Central memory CD8-positive, alpha-beta T cell (primary cell): ENCODE measurements around the gene SPOPL.

Source experiments
- ATAC-seq: fragments of 150-1000 bp; cut with Tn5 transposase; replicated peaks from 2 replicates; pipeline ENCODE4 v1.10.0; 2022; ENCODE audit warnings: mild to moderate bottlenecking, moderate FRiP score, moderate number of reproducible peaks; ENCODE audit not compliant: poor library complexity, severe bottlenecking; ENCODE audit errors: extremely low read depth
- DNase-seq, 2 donors: peaks; one replicate each; pipeline ENCODE4 v3.0.0; 2021; ENCODE audit warnings: low spot score in 2 of 2
- H3K27ac Mint-ChIP-seq: one replicate; pipeline ENCODE4 v1.8.0; 2022; ENCODE audit warnings: low read depth, mild to moderate bottlenecking, moderate library complexity, mixed read lengths
- H3K27me3 Mint-ChIP-seq: one replicate; pipeline ENCODE4 v1.8.0; 2022; ENCODE audit warnings: mixed read lengths
- H3K36me3 Mint-ChIP-seq: one replicate; pipeline ENCODE4 v1.8.0; 2022; ENCODE audit warnings: mild to moderate bottlenecking, moderate library complexity, mixed read lengths; ENCODE audit not compliant: insufficient read depth
- H3K4me1 Mint-ChIP-seq: one replicate; pipeline ENCODE4 v1.8.0; 2022; ENCODE audit warnings: mixed read lengths
- H3K4me3 Mint-ChIP-seq: one replicate; pipeline ENCODE4 v1.8.0; 2022; ENCODE audit warnings: mild to moderate bottlenecking, moderate library complexity, mixed read lengths
- H3K9me3 Mint-ChIP-seq: one replicate; pipeline ENCODE4 v1.8.0; 2022; ENCODE audit warnings: mixed read lengths

Gene SPOPL

DNA sequence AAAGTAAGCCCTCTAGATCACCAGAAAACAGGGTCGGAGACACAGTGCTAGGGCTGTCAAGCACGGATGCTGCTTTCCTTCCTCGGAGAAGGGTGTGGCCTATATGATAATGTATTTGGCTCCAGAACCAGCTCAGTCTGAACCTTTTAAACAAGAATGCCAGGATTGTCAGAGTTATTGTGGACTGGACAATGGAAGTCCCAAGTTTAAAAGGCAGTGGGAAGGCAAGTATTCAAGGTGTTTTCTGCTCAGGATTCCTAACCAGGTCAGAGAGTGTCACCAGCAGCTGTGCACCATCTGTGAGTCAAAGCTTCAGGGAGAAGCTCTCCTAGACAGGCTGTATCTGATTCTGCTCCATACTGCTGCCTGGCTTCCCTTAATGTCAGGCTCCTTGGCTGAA lies 94.8 kb downstream of the SPOPL start:
- ATAC-seq = no peak
- Mint-ChIP-seq H3K4me3 (no peak overlapping the region), H3K27ac (no peak overlapping the region)

DNA sequence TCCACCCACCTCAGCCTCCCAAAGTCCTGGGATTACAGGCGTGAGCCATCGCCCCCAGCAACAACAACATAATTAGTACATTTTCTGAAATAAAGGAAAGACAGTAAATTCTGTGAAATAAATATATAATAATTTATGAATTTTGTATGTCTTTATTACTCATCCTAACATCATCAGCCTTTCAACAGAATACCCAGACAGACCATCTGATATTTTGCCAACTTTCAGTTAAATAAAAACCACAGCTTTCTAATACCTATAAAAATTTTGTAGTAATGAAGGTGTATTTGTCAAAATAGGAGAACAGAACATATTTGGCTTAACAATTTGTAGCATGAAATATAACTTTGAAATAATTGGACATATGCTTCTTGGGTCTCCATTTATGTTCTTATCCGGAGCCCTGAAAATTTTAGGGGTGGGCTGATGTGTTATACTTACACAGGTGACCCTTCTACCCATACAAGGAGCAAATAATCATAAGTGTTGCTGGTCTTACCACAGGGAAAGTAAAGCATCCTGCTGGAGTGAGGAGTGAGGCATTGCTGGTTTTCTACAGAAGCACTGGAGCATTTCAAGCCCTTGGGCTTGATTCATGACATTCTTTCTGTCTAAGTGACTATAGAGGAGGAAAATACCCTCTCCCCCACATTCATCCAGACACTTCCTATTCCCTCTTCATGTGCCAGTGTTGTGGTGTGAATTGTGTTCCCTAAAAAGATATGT lies 99.3 kb downstream of the SPOPL start:
- no peak for ATAC-seq
- DNase-seq = no peak
- Mint-ChIP-seq H3K27ac (no peak overlapping the region), H3K4me3 (no peak overlapping the region), H3K27me3 (no peaks in the 10 kb centered on the region), H3K4me1 (no peaks in the 10 kb centered on the region), H3K36me3 (peaks cover 3% of the 10 kb centered on the region), H3K9me3 (no peaks in the 10 kb centered on the region)

More for the DNA sequence above, 94.8 kb downstream of the SPOPL start:
- H3K4me1 Mint-ChIP-seq = no peaks in the 10 kb centered on the region
- peaks cover 4% of the 10 kb centered on the region for H3K36me3 Mint-ChIP-seq
- no peak for DNase-seq
- H3K27me3 Mint-ChIP-seq = no peaks in the 10 kb centered on the region
- H3K9me3 Mint-ChIP-seq = no peaks in the 10 kb centered on the region

DNA sequence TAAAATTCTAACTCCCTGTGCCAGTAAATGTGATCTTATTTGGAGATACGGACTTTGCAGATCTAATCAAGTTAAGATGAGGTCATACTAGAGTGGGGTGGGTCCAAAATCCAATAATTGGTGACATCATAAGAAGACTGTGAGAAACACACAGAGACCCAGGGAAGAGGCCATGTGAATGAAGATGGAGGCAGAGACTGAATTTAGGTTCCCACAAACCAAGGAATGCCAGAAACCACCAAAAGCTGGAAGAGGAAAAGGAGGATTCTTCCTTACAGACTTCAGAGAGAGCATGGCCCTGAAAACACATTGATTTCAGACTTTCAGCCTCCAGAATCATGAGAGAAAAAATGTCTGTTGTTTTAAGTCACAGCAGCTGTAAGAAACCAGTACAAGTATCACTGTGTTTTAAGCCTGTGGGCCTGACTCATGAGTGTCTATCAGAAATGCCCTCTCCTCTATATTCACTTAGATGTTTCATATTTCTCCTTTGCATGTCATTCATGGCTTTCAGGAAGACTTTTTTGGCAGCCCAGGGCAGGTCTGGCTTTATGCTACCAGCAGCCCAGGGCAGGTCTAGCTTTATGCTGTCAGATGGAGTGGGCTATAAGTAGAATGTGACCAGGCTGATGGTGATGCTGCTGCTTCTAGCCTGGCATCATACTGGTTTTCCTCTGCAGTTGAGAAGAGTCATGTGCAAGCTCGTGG lies 100.0 kb downstream of the SPOPL start:
- H3K36me3 Mint-ChIP-seq = peaks cover 5% of the 10 kb centered on the region
- H3K4me1 Mint-ChIP-seq = no peaks in the 10 kb centered on the region
- ATAC-seq = no peak
- H3K27ac Mint-ChIP-seq = no peak overlapping the region
- no peaks in the 10 kb centered on the region for H3K27me3 Mint-ChIP-seq
- H3K9me3 Mint-ChIP-seq = no peaks in the 10 kb centered on the region
- no peak for DNase-seq
- H3K4me3 Mint-ChIP-seq = no peak overlapping the region

DNA sequence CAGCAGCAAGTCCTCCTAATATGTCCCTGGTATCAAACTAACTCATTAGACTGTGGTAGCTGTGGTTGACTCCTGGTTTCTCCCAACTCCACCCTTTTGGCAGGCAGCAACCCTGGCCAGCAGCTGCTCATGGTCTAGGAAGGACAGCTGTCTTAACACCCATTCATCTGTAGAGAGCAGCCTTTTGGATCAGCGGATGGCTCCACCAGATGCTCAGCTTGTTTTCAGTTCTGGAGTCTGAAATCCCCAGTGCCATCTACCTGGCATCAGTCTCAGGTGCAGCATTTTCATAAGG lies 100.5 kb downstream of the SPOPL start:
- Mint-ChIP-seq H3K9me3 (no peaks in the 10 kb centered on the region), H3K27me3 (no peaks in the 10 kb centered on the region), H3K4me1 (no peaks in the 10 kb centered on the region), H3K4me3 (no peak overlapping the region), H3K36me3 (peaks cover 5% of the 10 kb centered on the region), H3K27ac (no peak overlapping the region)
- ATAC-seq (no peak), DNase-seq (no peak)

DNA sequence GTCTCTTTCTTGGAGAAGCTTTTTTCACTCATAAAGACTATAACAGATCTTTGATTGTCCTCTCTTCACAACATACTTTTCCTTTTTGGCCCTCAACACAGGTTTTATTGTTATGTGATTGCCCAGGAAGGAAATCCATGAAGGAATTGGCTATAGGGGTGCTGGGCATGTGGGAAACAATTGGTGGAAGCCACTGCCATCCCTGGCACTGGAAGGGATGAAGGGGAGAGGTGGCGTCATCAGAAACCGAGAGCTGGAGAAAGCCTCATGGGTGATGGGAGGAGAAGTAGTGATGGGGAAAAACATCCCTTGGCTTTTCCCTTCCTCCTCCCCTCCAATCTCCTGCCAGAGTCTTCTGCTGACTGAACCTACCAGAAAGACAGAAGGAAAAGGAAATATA lies 106.2 kb downstream of the SPOPL start:
- no peaks in the 10 kb centered on the region for H3K27me3 Mint-ChIP-seq
- no peaks in the 10 kb centered on the region for H3K4me1 Mint-ChIP-seq
- H3K9me3 Mint-ChIP-seq = no peaks in the 10 kb centered on the region
- H3K36me3 Mint-ChIP-seq = peaks cover 2% of the 10 kb centered on the region
- DNase-seq (no peak), ATAC-seq (no peak)
- H3K4me3 Mint-ChIP-seq = no peak overlapping the region
- no peak overlapping the region for H3K27ac Mint-ChIP-seq

DNA sequence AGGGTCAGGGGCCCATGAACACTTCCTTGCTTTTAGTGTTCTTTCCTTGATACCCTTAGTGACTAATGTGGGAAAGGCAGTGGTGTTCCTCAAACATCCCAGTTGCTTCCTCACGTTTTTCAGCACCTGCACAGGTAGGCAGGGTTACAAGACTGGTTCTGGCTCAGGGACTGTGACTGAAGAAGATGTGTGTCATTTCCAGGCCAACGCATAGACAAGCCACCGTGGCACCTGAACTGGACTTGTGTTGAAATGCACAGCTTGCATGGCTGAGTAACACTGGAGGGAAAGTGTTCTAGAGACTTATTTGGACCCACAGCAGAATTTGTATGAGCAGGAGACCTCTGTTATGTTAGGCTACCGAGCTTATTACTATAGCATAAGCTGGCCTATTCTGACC lies 107.9 kb downstream of the SPOPL start:
- H3K36me3 Mint-ChIP-seq = peaks cover 2% of the 10 kb centered on the region
- H3K27me3 Mint-ChIP-seq = no peaks in the 10 kb centered on the region
- no peak overlapping the region for H3K4me3 Mint-ChIP-seq
- H3K27ac Mint-ChIP-seq = no peak overlapping the region
- DNase-seq (no peak), ATAC-seq (no peak)
- no peaks in the 10 kb centered on the region for H3K9me3 Mint-ChIP-seq
- no peaks in the 10 kb centered on the region for H3K4me1 Mint-ChIP-seq

DNA sequence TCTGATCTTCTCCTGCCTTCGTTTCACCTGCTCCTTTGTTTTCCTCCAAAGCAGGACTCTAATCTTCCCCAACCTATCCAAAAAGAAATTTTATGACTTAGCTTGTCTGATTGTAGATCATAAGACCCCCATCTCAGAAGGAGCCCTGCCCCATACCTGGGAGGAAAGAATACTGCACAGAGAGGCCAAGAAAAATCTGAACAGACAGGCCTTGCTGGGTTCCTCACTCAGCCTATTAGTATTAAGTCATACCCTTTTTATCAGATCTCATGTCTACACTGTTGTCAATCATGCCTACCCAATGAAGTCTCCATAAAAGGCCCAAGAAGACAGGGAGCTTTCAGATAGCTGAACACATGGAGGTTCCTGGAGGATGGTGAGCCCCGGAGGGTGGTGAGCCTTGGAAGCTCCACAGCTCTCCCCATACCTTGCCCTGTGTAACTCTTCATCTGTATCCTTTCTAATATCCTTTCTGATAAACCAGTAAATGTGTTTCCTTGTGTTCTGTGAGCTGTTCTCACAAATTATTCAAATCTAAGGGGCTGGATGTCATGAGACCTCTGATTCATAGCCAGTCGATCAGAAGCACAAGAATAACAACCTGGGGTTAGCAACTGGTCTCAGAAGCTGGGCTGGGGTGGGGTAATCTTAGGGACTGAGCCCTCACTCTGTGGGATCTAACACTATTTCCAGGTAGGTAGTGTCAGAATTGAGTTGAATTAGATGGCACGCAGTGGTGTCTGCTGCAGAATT lies 108.8 kb downstream of the SPOPL start:
- no peak for DNase-seq
- no peaks in the 10 kb centered on the region for H3K4me1 Mint-ChIP-seq
- H3K36me3 Mint-ChIP-seq = peaks cover 2% of the 10 kb centered on the region
- no peaks in the 10 kb centered on the region for H3K27me3 Mint-ChIP-seq
- ATAC-seq = no peak
- H3K9me3 Mint-ChIP-seq = no peaks in the 10 kb centered on the region
- H3K4me3 Mint-ChIP-seq = no peak overlapping the region
- no peak overlapping the region for H3K27ac Mint-ChIP-seq

DNA sequence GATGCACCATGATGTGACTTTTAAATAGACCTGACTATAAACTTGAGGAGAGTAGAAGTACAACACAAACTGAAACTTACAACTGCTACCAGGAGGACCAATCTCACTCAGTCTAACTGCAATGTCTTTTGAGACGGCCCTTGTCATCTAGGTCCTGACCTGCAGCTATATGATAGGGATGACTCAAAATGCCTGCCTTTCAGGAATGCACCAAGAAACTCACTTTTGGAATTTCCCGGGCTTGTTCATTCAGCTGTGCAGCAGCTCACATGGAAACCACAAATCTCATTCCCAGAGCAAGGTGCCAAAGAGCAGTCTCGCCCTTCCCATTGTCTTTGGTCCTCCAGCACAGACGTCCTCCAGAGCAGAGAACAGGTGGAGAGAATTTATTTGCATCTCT lies 113.7 kb downstream of the SPOPL start:
- Mint-ChIP-seq H3K27ac (no peak overlapping the region), H3K4me3 (no peak overlapping the region), H3K9me3 (no peaks in the 10 kb centered on the region), H3K36me3 (no peaks in the 10 kb centered on the region), H3K4me1 (no peaks in the 10 kb centered on the region), H3K27me3 (peaks cover 32% of the 10 kb centered on the region)
- DNase-seq (no peak), ATAC-seq (no peak)

DNA sequence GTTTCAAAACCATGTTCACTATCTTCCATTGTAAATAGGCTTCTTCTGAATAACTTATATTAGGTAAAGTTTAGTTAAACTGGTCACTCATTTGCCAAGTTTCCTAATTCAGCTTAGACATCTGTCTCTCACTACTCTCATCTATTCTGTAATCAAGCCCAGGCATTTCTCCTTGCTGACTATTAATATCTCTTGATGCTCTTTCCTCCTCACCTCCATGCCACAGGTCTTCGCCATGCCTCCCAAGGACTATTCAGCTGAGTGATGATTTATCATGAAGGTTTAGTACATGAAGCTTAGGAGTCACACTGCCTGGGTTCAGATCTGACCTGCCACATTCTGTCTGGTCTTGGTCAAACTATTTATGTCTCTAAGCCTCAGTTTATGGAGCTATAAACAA lies 115.5 kb downstream of the SPOPL start:
- no peak overlapping the region for H3K4me3 Mint-ChIP-seq
- no peak overlapping the region for H3K27ac Mint-ChIP-seq
- peaks cover 5% of the 10 kb centered on the region for H3K9me3 Mint-ChIP-seq
- H3K36me3 Mint-ChIP-seq = no peaks in the 10 kb centered on the region
- no peaks in the 10 kb centered on the region for H3K4me1 Mint-ChIP-seq
- ATAC-seq (no peak), DNase-seq (no peak)
- peaks cover 44% of the 10 kb centered on the region for H3K27me3 Mint-ChIP-seq

DNA sequence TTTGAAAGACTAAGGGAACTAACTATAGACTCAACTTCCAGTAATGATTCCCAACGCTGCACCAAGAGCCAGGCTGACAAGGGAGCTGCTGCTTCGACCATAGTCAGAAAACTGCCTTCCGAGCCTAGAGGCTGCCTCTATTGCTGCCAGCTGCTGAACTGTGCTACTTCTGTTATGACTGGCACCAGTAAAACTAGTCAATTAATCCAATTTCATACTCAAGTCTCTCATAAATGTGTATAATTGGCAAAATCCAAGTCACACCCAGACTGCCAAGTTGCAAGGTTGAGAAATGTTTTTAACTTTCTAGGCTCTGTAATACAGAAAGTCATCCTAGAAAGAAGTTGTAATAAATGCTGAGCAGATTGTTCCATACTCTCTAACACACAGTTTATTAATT lies 117.4 kb downstream of the SPOPL start:
- H3K9me3 Mint-ChIP-seq = peaks cover 5% of the 10 kb centered on the region
- no peak for DNase-seq
- no peak overlapping the region for H3K4me3 Mint-ChIP-seq
- H3K27ac Mint-ChIP-seq = no peak overlapping the region
- H3K36me3 Mint-ChIP-seq = no peaks in the 10 kb centered on the region
- no peaks in the 10 kb centered on the region for H3K4me1 Mint-ChIP-seq
- no peak for ATAC-seq
- peaks cover 45% of the 10 kb centered on the region for H3K27me3 Mint-ChIP-seq

DNA sequence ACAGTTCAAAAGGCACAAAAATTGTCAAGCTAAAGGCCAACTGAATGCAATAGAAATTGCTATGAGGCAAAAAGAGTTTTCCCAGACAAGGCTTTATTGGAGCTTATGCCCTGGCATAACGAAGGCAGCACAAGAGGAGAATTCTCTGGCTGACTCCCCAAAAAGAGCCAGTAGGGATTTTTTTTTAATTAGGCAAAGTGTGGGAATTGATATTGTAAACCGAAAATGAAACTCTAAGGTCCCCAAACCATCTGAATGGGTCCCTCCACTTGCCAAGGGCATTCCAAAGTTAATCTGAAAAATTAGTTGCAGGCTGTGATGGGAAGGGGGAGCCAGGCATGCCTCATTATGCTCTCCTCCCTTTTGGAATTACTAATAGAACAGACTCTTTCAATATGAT lies 118.9 kb downstream of the SPOPL start:
- Mint-ChIP-seq H3K4me1 (no peaks in the 10 kb centered on the region), H3K4me3 (no peak overlapping the region), H3K27me3 (peaks cover 55% of the 10 kb centered on the region), H3K36me3 (no peaks in the 10 kb centered on the region), H3K27ac (no peak overlapping the region), H3K9me3 (peaks cover 5% of the 10 kb centered on the region)
- no peak for DNase-seq
- ATAC-seq = no peak

DNA sequence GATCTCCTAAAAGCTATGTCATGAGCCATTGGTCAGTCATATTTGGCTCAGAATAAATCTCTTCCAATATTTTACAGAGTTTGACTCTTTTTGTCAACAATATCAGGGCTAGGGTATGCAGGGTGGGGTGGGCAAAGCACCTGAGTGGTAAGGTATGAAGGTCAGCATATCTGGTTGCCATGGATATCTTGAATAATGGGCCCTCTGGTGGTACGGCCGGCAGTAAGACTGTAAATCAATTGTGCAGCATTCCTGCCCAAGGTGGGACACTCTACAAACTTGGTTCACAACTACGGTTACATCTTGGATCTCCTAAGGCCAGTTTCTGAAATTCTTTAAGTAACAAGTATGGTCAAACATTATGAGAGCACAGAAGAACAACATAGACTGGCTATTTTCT lies 119.6 kb downstream of the SPOPL start:
- DNase-seq = no peak
- no peak overlapping the region for H3K4me3 Mint-ChIP-seq
- H3K9me3 Mint-ChIP-seq = peaks cover 5% of the 10 kb centered on the region
- H3K27ac Mint-ChIP-seq = no peak overlapping the region
- H3K4me1 Mint-ChIP-seq = no peaks in the 10 kb centered on the region
- H3K27me3 Mint-ChIP-seq = peaks cover 62% of the 10 kb centered on the region
- ATAC-seq = no peak
- H3K36me3 Mint-ChIP-seq = no peaks in the 10 kb centered on the region

DNA sequence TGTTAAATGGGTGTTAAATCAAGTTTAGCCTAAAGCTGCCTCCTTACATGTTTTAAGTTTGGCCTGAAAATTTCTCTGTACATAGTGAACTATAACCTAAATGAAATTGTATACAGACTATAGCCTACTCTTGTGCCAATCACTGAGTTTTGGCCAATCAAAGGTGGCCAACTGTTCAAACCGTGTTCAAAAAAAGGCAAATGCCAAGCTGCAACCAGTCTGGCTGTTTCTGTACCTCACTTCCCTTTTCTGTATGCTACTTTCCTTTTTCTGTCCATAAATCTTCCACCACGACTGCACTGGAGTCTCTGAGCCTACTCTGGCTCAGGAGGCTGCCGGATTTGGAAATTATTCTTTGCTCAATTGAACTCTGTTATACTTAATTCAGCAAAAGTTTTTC lies 121.0 kb downstream of the SPOPL start:
- H3K27me3 Mint-ChIP-seq = peaks cover 62% of the 10 kb centered on the region
- ATAC-seq (no peak), DNase-seq (no peak)
- no peak overlapping the region for H3K4me3 Mint-ChIP-seq
- H3K36me3 Mint-ChIP-seq = no peaks in the 10 kb centered on the region
- no peaks in the 10 kb centered on the region for H3K4me1 Mint-ChIP-seq
- no peak overlapping the region for H3K27ac Mint-ChIP-seq
- H3K9me3 Mint-ChIP-seq = peaks cover 5% of the 10 kb centered on the region
